RWPE2 (cell line): ENCODE results near the gene GNPNAT1.

Experiments
- ATAC-seq: fragments of 200-7000 bp; cut with Tn5 transposase; 3 replicates; pipeline ENCODE4 v1.9.1; 2021; ENCODE audit warnings: low read depth
- DNase-seq: peaks from one replicate; pipeline ENCODE4 v3.0.0-alpha.2; 2020; ENCODE audit warnings: low spot score
- H3K27ac ChIP-seq: fragments of 450-650 bp; 2 replicates; pipeline ENCODE4 v1.5.1; 2017; ENCODE audit warnings: mild to moderate bottlenecking; ENCODE audit not compliant: poor library complexity, severe bottlenecking
- H3K27me3 ChIP-seq: fragments of 250-450 bp; sonication (Bioruptor Pico); 2 replicates; pipeline ENCODE4 v1.5.1; 2021; ENCODE audit warnings: mild to moderate bottlenecking, moderate library complexity; ENCODE audit not compliant: insufficient read depth, poor library complexity, severe bottlenecking
- H3K36me3 ChIP-seq: fragments of 250-450 bp; sonication (Bioruptor Pico); 2 replicates; pipeline ENCODE4 v1.5.1; 2020; ENCODE audit warnings: low read depth, mild to moderate bottlenecking, moderate library complexity
- H3K4me1 ChIP-seq: fragments of 250-450 bp; sonication (Bioruptor Pico); 2 replicates; pipeline ENCODE4 v1.5.1; 2021; ENCODE audit warnings: mild to moderate bottlenecking, moderate library complexity; ENCODE audit not compliant: insufficient read depth, poor library complexity, severe bottlenecking
- H3K4me3 ChIP-seq: fragments of 250-450 bp; sonication (Bioruptor Pico); 2 replicates; pipeline ENCODE4 v1.5.1; 2021; ENCODE audit warnings: mild to moderate bottlenecking, moderate library complexity; ENCODE audit not compliant: severe bottlenecking
- H3K9me3 ChIP-seq: fragments of 250-450 bp; sonication (Bioruptor Pico); 2 replicates; pipeline ENCODE4 v1.5.1; 2021; ENCODE audit warnings: mild to moderate bottlenecking, moderate library complexity; ENCODE audit not compliant: severe bottlenecking
- CTCF ChIP-seq: fragments of 450-650 bp; IDR thresholded peaks from one replicate; pipeline ENCODE4 v1.5.1; 2017; ENCODE audit warnings: mild to moderate bottlenecking, moderate library complexity; ENCODE audit not compliant: poor library complexity, severe bottlenecking

Gene GNPNAT1

GRCh38 chr14:52786887-52787286 lies 4.5 kb downstream of the GNPNAT1 start:
- Histone ChIP-seq H3K4me1 (peaks cover 19% of the 10 kb centered on the region), H3K9me3 (no peaks in the 10 kb centered on the region), H3K27ac (no peak overlapping the region), H3K36me3 (peaks cover 51% of the 10 kb centered on the region), H3K27me3 (no peaks in the 10 kb centered on the region), H3K4me3 (no peak overlapping the region)
- no peak for ATAC-seq
- DNase-seq, result no peak
- TF ChIP-seq CTCF, result no peak

GRCh38 chr14:52783206-52783605 lies 8.2 kb downstream of the GNPNAT1 start:
- TF ChIP-seq CTCF, result no peak
- Histone ChIP-seq H3K4me1 (peaks cover 6% of the 10 kb centered on the region), H3K27ac (no peak overlapping the region), H3K36me3 (peaks cover 76% of the 10 kb centered on the region), H3K4me3 (no peak overlapping the region), H3K27me3 (no peaks in the 10 kb centered on the region), H3K9me3 (no peaks in the 10 kb centered on the region)
- DNase-seq (no peak), ATAC-seq (no peak)

- Histone ChIP-seq H3K36me3 (peaks cover 84% of the 10 kb centered on the region), H3K4me1 (peaks cover 6% of the 10 kb centered on the region), H3K27ac (no peak overlapping the region), H3K4me3 (no peak overlapping the region), H3K9me3 (no peaks in the 10 kb centered on the region), H3K27me3 (no peaks in the 10 kb centered on the region)
- ATAC-seq (no peak), DNase-seq (no peak)
- TF ChIP-seq CTCF, result no peak
Observed at GRCh38 chr14:52781629-52782028, 9.8 kb downstream of the GNPNAT1 start.

- TF ChIP-seq CTCF, result no peak
- H3K36me3 ChIP-seq, result peaks cover 87% of the 10 kb centered on the region
- H3K4me3 ChIP-seq, result no peak overlapping the region
- H3K9me3 ChIP-seq, result no peaks in the 10 kb centered on the region
- ATAC-seq, result no peak
- peaks cover 6% of the 10 kb centered on the region for H3K4me1 ChIP-seq
- no peak overlapping the region for H3K27ac ChIP-seq
- no peak for DNase-seq
- no peaks in the 10 kb centered on the region for H3K27me3 ChIP-seq
Observed at GRCh38 chr14:52780893-52781292, 10.5 kb downstream of the GNPNAT1 start.

- H3K27me3 ChIP-seq, result no peaks in the 10 kb centered on the region
- H3K27ac ChIP-seq, result no peak overlapping the region
- no peak for DNase-seq
- H3K4me1 ChIP-seq, result peaks cover 6% of the 10 kb centered on the region
- TF ChIP-seq CTCF, result no peak
- H3K4me3 ChIP-seq, result no peak overlapping the region
- ATAC-seq, result peak; percentile 37; the same call in 2 of the 3 replicates
- no peaks in the 10 kb centered on the region for H3K9me3 ChIP-seq
- peaks cover 95% of the 10 kb centered on the region for H3K36me3 ChIP-seq
Observed at GRCh38 chr14:52778702-52779101, 12.7 kb downstream of the GNPNAT1 start.
